ENCODE results near the gene FOXD2.

Gene FOXD2

GRCh38 chr1:47444562-47445465 lies 7.0 kb downstream of the FOXD2 start:
- H4K20me1 ChIP-seq (ENCODE audit: insufficient read depth, low read length), result no peaks in the 10 kb centered on the region
- no peak overlapping the region for H3K4me2 ChIP-seq (ENCODE audit: low read length)
- H3K27ac ChIP-seq (ENCODE audit: low read depth, low read length, poor library complexity, severe bottlenecking), result no peak overlapping the region
- no peak overlapping the region for H2AFZ ChIP-seq (ENCODE audit: low read length)
- no peaks in the 10 kb centered on the region for H3K9me2 ChIP-seq (ENCODE audit: low read depth, low read length)
- no peak for TF ChIP-seq CTCF (IDR thresholded peaks at IDR 0.05; ENCODE audit: low read length)
- no peak for TF ChIP-seq EZH2 (IDR thresholded peaks at IDR 0.05; ENCODE audit: borderline replicate concordance, low read length)
- no peak overlapping the region for H3K9ac ChIP-seq (ENCODE audit: low read length)
- H3K36me3 ChIP-seq (ENCODE audit: insufficient read depth, low read length), result no peaks in the 10 kb centered on the region
- peaks cover 5% of the 10 kb centered on the region for H3K27me3 ChIP-seq (ENCODE audit: insufficient read depth, low read length)
- H3K4me1 ChIP-seq (ENCODE audit: insufficient read depth, low read length, severe bottlenecking), result no peaks in the 10 kb centered on the region
- H3K79me2 ChIP-seq (ENCODE audit: insufficient read depth, low read length), result no peaks in the 10 kb centered on the region
- no peaks in the 10 kb centered on the region for H3K9me3 ChIP-seq (ENCODE audit: low read length)
- H3K4me3 ChIP-seq (ENCODE audit: low read depth, low read length, poor library complexity, severe bottlenecking), result no peak overlapping the region
- no peaks in the 10 kb centered on the region for H3F3A ChIP-seq (ENCODE audit: insufficient read depth, low read length)

- TF ChIP-seq CTCF (IDR thresholded peaks at IDR 0.05; ENCODE audit: low read length), result no peak
- TF ChIP-seq EZH2 (IDR thresholded peaks at IDR 0.05; ENCODE audit: borderline replicate concordance, low read length), result no peak
- no peak overlapping the region for H3K27ac ChIP-seq (ENCODE audit: low read depth, low read length, poor library complexity, severe bottlenecking)
- H3K79me2 ChIP-seq (ENCODE audit: insufficient read depth, low read length), result no peaks in the 10 kb centered on the region
- H3K4me1 ChIP-seq (ENCODE audit: insufficient read depth, low read length, severe bottlenecking), result no peaks in the 10 kb centered on the region
- no peaks in the 10 kb centered on the region for H3F3A ChIP-seq (ENCODE audit: insufficient read depth, low read length)
- no peak overlapping the region for H2AFZ ChIP-seq (ENCODE audit: low read length)
- peaks cover 6% of the 10 kb centered on the region for H3K27me3 ChIP-seq (ENCODE audit: insufficient read depth, low read length)
- no peaks in the 10 kb centered on the region for H3K36me3 ChIP-seq (ENCODE audit: insufficient read depth, low read length)
- no peaks in the 10 kb centered on the region for H3K9me3 ChIP-seq (ENCODE audit: low read length)
- no peaks in the 10 kb centered on the region for H4K20me1 ChIP-seq (ENCODE audit: insufficient read depth, low read length)
- H3K9me2 ChIP-seq (ENCODE audit: low read depth, low read length), result no peaks in the 10 kb centered on the region
- H3K9ac ChIP-seq (ENCODE audit: low read length), result no peak overlapping the region
- H3K4me2 ChIP-seq (ENCODE audit: low read length), result no peak overlapping the region
- no peak overlapping the region for H3K4me3 ChIP-seq (ENCODE audit: low read depth, low read length, poor library complexity, severe bottlenecking)
Observed at GRCh38 chr1:47445823-47446550, 8.1 kb downstream of the FOXD2 start.

GRCh38 chr1:47448462-47449222 lies 10.8 kb downstream of the FOXD2 start:
- Histone ChIP-seq H3K9me2 (ENCODE audit: low read depth, low read length) (no peaks in the 10 kb centered on the region), H2AFZ (ENCODE audit: low read length) (no peak overlapping the region), H3K79me2 (ENCODE audit: insufficient read depth, low read length) (no peaks in the 10 kb centered on the region), H3K4me3 (ENCODE audit: low read depth, low read length, poor library complexity, severe bottlenecking) (no peak overlapping the region), H4K20me1 (ENCODE audit: insufficient read depth, low read length) (no peaks in the 10 kb centered on the region), H3K9me3 (ENCODE audit: low read length) (no peaks in the 10 kb centered on the region), H3F3A (ENCODE audit: insufficient read depth, low read length) (no peaks in the 10 kb centered on the region), H3K36me3 (ENCODE audit: insufficient read depth, low read length) (no peaks in the 10 kb centered on the region), H3K27ac (ENCODE audit: low read depth, low read length, poor library complexity, severe bottlenecking) (no peak overlapping the region), H3K27me3 (ENCODE audit: insufficient read depth, low read length) (peaks cover 6% of the 10 kb centered on the region; the same call in 1 of the 2 replicates), H3K9ac (ENCODE audit: low read length) (no peak overlapping the region), H3K4me1 (ENCODE audit: insufficient read depth, low read length, severe bottlenecking) (no peaks in the 10 kb centered on the region), H3K4me2 (ENCODE audit: low read length) (no peak overlapping the region)
- TF ChIP-seq EZH2 (IDR thresholded peaks at IDR 0.05; ENCODE audit: borderline replicate concordance, low read length), result no peak
- no peak for TF ChIP-seq CTCF (IDR thresholded peaks at IDR 0.05; ENCODE audit: low read length)
